Measurements from ENCODE around the gene MYO16. TPM values are rescaled to one million over a fixed set of nuclear protein-coding genes. Genes with fewer than 3 reads are reported as not detected.
"Not testable (repeated sequence)": the region's sequence is repeated elsewhere in the genome, so short reads cannot be mapped to it uniquely, and the experiment has no call there.

MYO16 gene
- total RNA-seq, 1 donor from 2014 or later = 1.2 TPM

DNA sequence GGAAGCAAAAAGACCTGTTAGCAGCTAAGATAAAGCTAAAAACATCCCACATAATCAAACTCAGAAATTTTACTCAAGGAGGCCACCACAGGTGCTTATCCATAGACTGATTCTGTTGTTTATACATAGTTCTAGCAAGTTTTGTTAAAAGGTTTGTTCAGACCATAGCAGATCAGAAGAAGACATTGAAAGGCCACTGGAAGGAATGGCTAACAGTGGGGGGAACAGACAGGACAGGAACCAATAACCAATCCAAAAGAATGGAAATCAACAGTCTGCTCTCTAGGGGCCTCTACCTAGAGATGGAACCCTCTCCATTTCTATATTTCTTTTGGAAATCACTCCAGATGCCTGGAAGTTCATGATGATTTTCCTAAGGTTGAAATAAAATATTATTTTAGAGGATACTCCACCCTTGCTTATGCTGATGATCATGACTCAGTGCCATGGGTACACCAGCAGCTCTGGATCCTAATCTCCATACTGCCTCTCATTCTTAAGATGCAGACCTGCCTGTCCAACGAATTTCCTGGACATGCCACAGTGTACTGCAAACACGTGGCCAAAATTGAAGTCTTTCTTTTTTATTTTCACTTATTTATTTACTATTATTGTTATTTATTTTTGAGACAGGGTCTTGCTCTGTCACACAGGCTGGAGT, 260.0 kb downstream of the MYO16 start:
- TF ChIP-seq, protein P1, sequence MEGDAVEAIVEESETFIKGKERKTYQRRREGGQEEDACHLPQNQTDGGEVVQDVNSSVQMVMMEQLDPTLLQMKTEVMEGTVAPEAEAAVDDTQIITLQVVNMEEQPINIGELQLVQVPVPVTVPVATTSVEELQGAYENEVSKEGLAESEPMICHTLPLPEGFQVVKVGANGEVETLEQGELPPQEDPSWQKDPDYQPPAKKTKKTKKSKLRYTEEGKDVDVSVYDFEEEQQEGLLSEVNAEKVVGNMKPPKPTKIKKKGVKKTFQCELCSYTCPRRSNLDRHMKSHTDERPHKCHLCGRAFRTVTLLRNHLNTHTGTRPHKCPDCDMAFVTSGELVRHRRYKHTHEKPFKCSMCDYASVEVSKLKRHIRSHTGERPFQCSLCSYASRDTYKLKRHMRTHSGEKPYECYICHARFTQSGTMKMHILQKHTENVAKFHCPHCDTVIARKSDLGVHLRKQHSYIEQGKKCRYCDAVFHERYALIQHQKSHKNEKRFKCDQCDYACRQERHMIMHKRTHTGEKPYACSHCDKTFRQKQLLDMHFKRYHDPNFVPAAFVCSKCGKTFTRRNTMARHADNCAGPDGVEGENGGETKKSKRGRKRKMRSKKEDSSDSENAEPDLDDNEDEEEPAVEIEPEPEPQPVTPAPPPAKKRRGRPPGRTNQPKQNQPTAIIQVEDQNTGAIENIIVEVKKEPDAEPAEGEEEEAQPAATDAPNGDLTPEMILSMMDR (conservative IDR thresholded peaks at IDR 0.05; ENCODE audit: low read depth, low read length) = no peak
- no peak for DNase-seq (ENCODE audit: low read depth)
- no peak overlapping the region for H3K4me3 ChIP-seq (ENCODE audit: low read depth, low read length)

DNA sequence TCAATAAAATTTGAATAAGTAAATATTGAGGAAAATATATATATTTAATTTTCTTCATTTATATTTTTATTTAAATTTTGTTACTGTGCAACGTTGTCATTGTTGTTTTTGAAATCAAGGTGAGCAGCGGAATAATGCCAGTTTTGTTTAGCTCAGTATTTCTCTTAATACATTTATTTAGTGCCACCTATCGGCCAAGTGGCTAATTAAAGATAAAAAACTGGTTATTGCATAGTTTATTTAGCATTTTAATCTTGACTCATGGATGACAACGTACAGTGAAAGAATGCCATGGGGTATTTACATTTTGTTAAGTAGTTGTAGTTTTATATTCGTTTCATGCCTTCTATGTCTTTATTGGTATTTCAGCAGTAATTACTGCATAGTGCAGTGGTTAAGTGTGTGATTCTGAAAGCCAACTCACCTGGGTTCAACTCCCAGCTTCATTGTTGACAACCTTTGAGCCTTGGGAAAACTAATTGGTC, 265.9 kb downstream of the MYO16 start:
- no peak for DNase-seq (ENCODE audit: low read depth)
- H3K4me3 ChIP-seq (ENCODE audit: low read depth, low read length) = no peak overlapping the region
- TF ChIP-seq, protein P1 (conservative IDR thresholded peaks at IDR 0.05; ENCODE audit: low read depth, low read length) = peak; percentile 58

DNA sequence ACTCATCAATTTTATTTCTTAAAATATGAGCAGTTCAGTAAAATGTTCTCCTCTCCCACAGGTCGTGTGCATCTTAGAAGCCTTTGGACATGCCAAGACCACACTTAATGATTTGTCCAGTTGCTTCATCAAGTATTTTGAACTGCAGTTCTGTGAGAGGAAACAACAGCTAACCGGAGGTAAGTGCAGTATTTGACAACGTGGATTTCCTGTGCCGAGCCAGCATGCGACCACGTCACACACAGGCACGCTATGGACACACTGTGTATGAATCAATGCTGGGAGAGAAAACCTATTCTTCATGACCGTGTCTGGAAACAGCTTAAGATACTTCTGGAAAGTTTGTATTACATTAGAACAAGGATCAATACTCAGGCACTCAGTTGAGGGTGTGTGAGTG, 268.5 kb downstream of the MYO16 start:
- H3K4me3 ChIP-seq (ENCODE audit: low read depth, low read length) = no peak overlapping the region
- no peak for DNase-seq (ENCODE audit: low read depth)
- TF ChIP-seq, protein P1 (conservative IDR thresholded peaks at IDR 0.05; ENCODE audit: low read depth, low read length) = no peak

DNA sequence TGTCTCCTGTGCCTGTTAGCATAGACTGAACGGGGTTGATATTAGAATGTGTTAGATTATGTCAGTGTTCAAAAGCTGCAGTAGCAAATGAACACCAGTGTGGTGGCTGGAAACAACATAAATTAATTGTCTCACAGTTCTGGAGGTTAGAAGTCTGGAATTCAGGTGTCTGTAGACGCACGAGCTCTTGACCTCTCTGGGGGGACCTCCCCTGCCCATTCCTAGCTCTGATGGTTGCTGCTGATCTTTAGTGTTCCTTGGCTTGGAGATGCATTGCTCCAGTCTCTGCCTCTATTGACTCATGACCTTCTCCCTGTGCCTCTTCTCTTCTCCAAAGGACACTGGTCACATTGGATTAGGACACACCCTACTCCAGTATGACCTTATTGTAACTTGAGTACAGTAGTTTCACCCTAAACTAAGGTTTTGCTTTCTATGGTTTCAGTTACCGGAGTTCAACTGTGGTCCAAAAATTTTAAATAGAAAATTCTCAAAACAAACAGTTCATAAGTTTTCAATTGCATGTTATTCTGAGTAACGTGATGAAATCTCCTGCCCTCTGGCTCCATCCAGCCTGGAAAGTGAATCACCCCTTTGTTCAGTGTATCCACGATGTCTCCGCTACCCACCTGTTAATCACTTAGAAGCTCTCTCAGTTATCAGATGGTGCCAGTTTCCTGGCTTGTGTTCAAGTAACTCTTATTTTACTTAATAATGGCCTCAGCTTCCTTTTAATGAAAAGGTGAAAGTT, 273.2 kb downstream of the MYO16 start:
- TF ChIP-seq, protein P1 (conservative IDR thresholded peaks at IDR 0.05; ENCODE audit: low read depth, low read length) = no peak
- no peak overlapping the region for H3K4me3 ChIP-seq (ENCODE audit: low read depth, low read length)
- DNase-seq (ENCODE audit: low read depth) = no peak

DNA sequence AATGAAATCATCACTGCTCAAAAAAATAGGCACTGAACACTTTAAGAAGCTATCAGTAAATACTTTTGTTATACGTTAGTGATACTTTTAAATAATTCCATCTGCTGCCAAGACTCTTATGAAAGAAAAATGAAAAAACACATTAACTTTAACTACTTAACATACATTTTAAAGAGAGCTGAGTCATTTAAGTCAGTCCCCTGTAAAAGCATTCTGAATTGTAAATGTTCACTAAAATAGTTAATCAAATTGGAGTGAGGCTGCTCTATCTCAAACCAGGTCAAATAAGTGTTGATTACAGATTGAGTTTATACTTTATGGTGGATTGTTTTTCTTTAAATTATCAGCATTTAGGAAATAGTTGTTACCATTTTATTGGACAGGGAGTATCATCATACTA, 274.2 kb downstream of the MYO16 start:
- DNase-seq (ENCODE audit: low read depth) = no peak
- TF ChIP-seq, protein P1 (conservative IDR thresholded peaks at IDR 0.05; ENCODE audit: low read depth, low read length) = no peak

DNA sequence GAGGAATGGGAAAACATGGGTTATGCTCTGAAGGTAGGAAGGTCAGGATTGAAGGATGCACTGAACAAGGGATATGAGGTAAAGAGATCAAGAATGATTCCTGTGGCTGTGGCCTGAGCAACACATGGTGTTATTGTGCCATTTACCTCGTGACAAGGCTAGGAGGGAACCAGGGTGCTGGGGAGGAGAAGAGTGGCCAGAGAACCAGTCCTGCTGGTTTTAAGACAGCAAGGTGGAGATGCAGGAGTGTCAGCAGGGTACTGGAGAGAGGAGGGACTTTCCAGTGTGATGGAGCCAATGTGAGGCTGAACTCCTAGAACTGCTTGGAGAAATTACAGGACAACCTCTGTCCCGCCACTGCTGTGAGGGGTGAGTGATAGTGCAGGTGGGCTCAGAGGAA, 282.4 kb downstream of the MYO16 start:
- no peak overlapping the region for H3K4me3 ChIP-seq (ENCODE audit: low read depth, low read length)
- no peak for DNase-seq (ENCODE audit: low read depth)
- TF ChIP-seq, protein P1 (conservative IDR thresholded peaks at IDR 0.05; ENCODE audit: low read depth, low read length) = no peak

More for the DNA sequence above, 274.2 kb downstream of the MYO16 start:
- no peak overlapping the region for H3K4me3 ChIP-seq (ENCODE audit: low read depth, low read length)

DNA sequence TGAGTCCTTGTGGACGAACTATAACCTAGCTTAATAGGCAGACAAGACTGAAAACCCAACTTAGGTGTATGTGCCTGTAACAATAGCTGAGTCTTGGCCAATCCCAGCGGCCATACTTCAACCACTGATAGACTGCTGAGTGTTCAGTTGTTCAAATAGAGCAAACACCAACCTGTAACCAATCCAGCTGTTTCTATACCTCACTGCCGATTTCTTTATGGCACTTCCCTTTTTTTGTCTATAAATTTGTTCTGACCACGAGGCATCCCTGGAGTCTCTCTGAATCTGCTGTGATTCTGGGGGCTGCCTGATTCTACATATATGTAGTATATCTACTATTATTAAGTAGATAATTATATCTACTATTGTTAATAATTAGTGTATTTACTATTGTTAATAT, 284.3 kb downstream of the MYO16 start:
- not testable (repeated sequence) for H3K4me3 ChIP-seq (ENCODE audit: low read depth, low read length); DNase-seq (ENCODE audit: low read depth)
